WTC11 (cell line): ENCODE measurements around the gene SERGEF.

Experiments
- FOXP1 ChIP-seq: sonication (generic); formaldehyde crosslinking; IDR thresholded peaks from 2 replicates; pipeline ENCODE4 v1.8.0; 2022; ENCODE audit warnings: missing genetic modification reagents, mild to moderate bottlenecking, moderate library complexity, borderline replicate concordance
- GABPB1 ChIP-seq: sonication (generic); formaldehyde crosslinking; IDR thresholded peaks from 2 replicates; pipeline ENCODE4 v1.8.1; 2023; ENCODE audit warnings: mild to moderate bottlenecking, missing genetic modification reagents
- TF ChIP-seq, protein P1 (sequence below): fragments of 200-600 bp; IDR thresholded peaks from 2 replicates; pipeline ENCODE4 v1.8.0; 2022; ENCODE audit warnings: antibody characterized with exemption
- TF ChIP-seq, protein P2 (sequence below): sonication (generic); formaldehyde crosslinking; conservative IDR thresholded peaks from 2 replicates; pipeline ENCODE4 v1.8.1; 2023; ENCODE audit warnings: mild to moderate bottlenecking, low read depth, missing genetic modification reagents, moderate library complexity
- TF ChIP-seq, protein P3 (sequence below): sonication (generic); formaldehyde crosslinking; IDR thresholded peaks from 2 replicates; pipeline ENCODE4 v1.8.1; 2022; ENCODE audit warnings: low read depth, missing genetic modification reagents, borderline replicate concordance

DNA sequence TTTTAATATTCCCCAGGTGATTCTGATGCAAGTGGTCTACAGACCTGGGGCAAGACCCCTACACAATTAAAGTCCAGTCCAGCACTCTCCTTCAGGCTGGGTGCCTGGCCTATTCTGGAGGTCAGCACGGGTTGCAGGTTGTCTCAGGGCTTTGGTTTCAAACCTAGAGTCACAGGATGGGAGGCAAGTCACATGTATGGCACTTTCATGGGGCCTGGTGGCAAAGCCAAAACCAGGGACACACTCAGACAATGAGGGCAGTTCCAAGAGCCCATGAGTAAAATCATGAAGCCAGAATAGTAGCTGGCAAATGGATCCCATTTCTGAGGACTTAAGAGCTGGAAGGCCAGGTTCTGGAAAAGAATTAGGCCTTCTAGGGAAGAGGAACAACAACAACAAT is 181.6 kb downstream of the SERGEF start:
- TF ChIP-seq, protein P1, sequence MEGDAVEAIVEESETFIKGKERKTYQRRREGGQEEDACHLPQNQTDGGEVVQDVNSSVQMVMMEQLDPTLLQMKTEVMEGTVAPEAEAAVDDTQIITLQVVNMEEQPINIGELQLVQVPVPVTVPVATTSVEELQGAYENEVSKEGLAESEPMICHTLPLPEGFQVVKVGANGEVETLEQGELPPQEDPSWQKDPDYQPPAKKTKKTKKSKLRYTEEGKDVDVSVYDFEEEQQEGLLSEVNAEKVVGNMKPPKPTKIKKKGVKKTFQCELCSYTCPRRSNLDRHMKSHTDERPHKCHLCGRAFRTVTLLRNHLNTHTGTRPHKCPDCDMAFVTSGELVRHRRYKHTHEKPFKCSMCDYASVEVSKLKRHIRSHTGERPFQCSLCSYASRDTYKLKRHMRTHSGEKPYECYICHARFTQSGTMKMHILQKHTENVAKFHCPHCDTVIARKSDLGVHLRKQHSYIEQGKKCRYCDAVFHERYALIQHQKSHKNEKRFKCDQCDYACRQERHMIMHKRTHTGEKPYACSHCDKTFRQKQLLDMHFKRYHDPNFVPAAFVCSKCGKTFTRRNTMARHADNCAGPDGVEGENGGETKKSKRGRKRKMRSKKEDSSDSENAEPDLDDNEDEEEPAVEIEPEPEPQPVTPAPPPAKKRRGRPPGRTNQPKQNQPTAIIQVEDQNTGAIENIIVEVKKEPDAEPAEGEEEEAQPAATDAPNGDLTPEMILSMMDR = no peak
- TF ChIP-seq, protein P2, sequence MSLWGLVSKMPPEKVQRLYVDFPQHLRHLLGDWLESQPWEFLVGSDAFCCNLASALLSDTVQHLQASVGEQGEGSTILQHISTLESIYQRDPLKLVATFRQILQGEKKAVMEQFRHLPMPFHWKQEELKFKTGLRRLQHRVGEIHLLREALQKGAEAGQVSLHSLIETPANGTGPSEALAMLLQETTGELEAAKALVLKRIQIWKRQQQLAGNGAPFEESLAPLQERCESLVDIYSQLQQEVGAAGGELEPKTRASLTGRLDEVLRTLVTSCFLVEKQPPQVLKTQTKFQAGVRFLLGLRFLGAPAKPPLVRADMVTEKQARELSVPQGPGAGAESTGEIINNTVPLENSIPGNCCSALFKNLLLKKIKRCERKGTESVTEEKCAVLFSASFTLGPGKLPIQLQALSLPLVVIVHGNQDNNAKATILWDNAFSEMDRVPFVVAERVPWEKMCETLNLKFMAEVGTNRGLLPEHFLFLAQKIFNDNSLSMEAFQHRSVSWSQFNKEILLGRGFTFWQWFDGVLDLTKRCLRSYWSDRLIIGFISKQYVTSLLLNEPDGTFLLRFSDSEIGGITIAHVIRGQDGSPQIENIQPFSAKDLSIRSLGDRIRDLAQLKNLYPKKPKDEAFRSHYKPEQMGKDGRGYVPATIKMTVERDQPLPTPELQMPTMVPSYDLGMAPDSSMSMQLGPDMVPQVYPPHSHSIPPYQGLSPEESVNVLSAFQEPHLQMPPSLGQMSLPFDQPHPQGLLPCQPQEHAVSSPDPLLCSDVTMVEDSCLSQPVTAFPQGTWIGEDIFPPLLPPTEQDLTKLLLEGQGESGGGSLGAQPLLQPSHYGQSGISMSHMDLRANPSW = no peak
- TF ChIP-seq, protein P3, sequence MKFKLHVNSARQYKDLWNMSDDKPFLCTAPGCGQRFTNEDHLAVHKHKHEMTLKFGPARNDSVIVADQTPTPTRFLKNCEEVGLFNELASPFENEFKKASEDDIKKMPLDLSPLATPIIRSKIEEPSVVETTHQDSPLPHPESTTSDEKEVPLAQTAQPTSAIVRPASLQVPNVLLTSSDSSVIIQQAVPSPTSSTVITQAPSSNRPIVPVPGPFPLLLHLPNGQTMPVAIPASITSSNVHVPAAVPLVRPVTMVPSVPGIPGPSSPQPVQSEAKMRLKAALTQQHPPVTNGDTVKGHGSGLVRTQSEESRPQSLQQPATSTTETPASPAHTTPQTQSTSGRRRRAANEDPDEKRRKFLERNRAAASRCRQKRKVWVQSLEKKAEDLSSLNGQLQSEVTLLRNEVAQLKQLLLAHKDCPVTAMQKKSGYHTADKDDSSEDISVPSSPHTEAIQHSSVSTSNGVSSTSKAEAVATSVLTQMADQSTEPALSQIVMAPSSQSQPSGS (CRISPR knock-in tag) = no peak
- no peak for TF ChIP-seq FOXP1 (CRISPR knock-in tag)
- no peak for TF ChIP-seq GABPB1 (CRISPR knock-in tag)
